Measurements from ENCODE around the gene CCDC89.

DNA sequence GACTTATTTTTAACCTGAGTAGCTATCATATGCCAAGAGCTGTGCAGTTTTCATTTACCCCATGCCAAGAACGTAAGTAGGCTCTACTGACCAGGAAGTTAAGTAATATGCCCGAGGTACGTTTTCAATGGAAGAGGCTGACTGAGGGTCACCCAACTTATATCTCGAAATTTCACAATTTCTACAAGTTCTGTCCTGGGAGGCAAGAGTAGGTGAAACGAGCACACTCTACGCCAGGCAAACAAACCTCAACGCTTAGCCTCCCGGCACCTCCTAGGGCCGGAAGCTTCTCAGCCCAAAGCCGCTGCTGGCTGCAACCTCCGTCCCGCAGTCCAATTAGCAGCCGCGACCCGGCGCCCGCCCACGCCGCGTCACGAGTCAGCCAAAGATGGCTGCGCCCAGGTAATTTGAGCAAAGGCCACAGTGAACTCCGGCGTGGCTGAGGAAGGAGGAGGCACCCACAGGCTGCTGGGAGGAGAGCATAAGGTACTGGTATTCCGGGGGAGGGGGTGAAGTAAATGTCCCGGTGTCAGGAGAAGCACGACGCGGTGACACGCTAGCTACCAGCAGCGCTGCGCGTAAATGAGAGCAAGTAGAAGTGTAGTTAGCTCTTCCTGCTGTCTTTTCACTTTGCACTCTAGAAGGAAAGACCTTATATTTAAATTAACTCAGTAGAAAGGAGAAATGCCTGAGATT lies 38.2 kb downstream of the CCDC89 start, which contains the start of gene TMEM126A:
- TF ChIP-seq, protein P1, sequence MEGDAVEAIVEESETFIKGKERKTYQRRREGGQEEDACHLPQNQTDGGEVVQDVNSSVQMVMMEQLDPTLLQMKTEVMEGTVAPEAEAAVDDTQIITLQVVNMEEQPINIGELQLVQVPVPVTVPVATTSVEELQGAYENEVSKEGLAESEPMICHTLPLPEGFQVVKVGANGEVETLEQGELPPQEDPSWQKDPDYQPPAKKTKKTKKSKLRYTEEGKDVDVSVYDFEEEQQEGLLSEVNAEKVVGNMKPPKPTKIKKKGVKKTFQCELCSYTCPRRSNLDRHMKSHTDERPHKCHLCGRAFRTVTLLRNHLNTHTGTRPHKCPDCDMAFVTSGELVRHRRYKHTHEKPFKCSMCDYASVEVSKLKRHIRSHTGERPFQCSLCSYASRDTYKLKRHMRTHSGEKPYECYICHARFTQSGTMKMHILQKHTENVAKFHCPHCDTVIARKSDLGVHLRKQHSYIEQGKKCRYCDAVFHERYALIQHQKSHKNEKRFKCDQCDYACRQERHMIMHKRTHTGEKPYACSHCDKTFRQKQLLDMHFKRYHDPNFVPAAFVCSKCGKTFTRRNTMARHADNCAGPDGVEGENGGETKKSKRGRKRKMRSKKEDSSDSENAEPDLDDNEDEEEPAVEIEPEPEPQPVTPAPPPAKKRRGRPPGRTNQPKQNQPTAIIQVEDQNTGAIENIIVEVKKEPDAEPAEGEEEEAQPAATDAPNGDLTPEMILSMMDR (IDR thresholded peaks at IDR 0.05; ENCODE audit: insufficient read depth, low read length, poor library complexity, severe bottlenecking) = no peak
- no peak for TF ChIP-seq EZH2phosphoT487 (conservative IDR thresholded peaks at IDR 0.05; ENCODE audit: low read length)
